ENCODE results near the gene CAPN13. TPM values are rescaled to one million over a fixed set of nuclear protein-coding genes. Genes with fewer than 3 reads are reported as not detected.

Gene CAPN13
- total RNA-seq, 1 experiment from 2014 or later, result 5.7 TPM

GRCh38 chr2:30677231-30677630 lies 130.0 kb downstream of the CAPN13 start:
- Histone ChIP-seq H3K18ac (ENCODE audit: insufficient read length, low read depth, low read length) (no peak overlapping the region), H3T11ph (ENCODE audit: low read length) (no peak overlapping the region), H3K9me3 (ENCODE audit: control insufficient read depth, low read depth, low read length) (no peaks in the 10 kb centered on the region), H3K9ac (ENCODE audit: extremely low read depth, insufficient read length, low read length) (no peak overlapping the region), H2BK5ac (ENCODE audit: insufficient read length, low read length) (no peak overlapping the region), H3K23ac (ENCODE audit: insufficient read length, low read depth, low read length) (no peak overlapping the region), H3K27me3 (ENCODE audit: insufficient read depth, low read length) (no peaks in the 10 kb centered on the region), H3K4me2 (ENCODE audit: insufficient read depth, insufficient read length, low read length) (no peak overlapping the region), H4K8ac (replicated peaks; ENCODE audit: insufficient read length, low read depth, low read length) (no peak overlapping the region), H3K4me1 (ENCODE audit: insufficient read depth, low read length) (no peaks in the 10 kb centered on the region), H3K14ac (ENCODE audit: insufficient read depth, low read length) (no peak overlapping the region), H2AK5ac (ENCODE audit: insufficient read length, low read length) (no peak overlapping the region), H4K5ac (ENCODE audit: insufficient read length, low read depth, low read length) (no peak overlapping the region), H4K91ac (ENCODE audit: insufficient read length, low read depth, low read length) (no peak overlapping the region), H2AFZ (ENCODE audit: low read length) (no peak overlapping the region), H2BK20ac (ENCODE audit: low read depth, low read length, poor library complexity, severe bottlenecking) (no peak overlapping the region), H3K79me2 (ENCODE audit: insufficient read depth, low read length) (no peaks in the 10 kb centered on the region), H3K27ac (ENCODE audit: insufficient read length, low read depth, low read length) (no peak overlapping the region), H3K4ac (ENCODE audit: low read depth, low read length) (no peak overlapping the region), H2BK15ac (ENCODE audit: low read depth, low read length) (no peak overlapping the region), H3K23me2 (ENCODE audit: insufficient read length, low read depth, low read length, poor library complexity, severe bottlenecking) (no peaks in the 10 kb centered on the region), H2BK12ac (ENCODE audit: insufficient read length, low read depth, low read length) (no peak overlapping the region), H3K56ac (ENCODE audit: insufficient read length, low read depth, low read length) (no peak overlapping the region), H3K79me1 (ENCODE audit: insufficient read depth, low read depth, low read length, poor library complexity, severe bottlenecking) (no peaks in the 10 kb centered on the region), H4K20me1 (ENCODE audit: control insufficient read depth, insufficient read depth, insufficient read length) (no peaks in the 10 kb centered on the region), H2BK120ac (ENCODE audit: low read depth, low read length, poor library complexity, severe bottlenecking) (no peak overlapping the region)
- TF ChIP-seq CTCF (conservative IDR thresholded peaks at IDR 0.05), result no peak
- no peaks in the 10 kb centered on the region for H3K36me3 Mint-ChIP-seq (ENCODE audit: insufficient read depth in 1 of 3, low read depth in 3 of 3)
- H3K27ac Mint-ChIP-seq, result no peak overlapping the region
- no peak overlapping the region for H3K4me3 Mint-ChIP-seq
- no peak for DNase-seq
- H3K4me1 Mint-ChIP-seq, result no peaks in the 10 kb centered on the region
- H3K9me3 Mint-ChIP-seq, result peaks cover 0 to under 1% of the 10 kb centered on the region in 2 experiments; a peak in 1 of 5 replicates
- H3K27me3 Mint-ChIP-seq (ENCODE audit: low read depth), result no peaks in the 10 kb centered on the region
